HCT116 (cell line): ENCODE data around the gene FLT3. TPM values are rescaled to one million over a fixed set of nuclear protein-coding genes. Genes with fewer than 3 reads are reported as not detected.

Experiments
- ATAC-seq: fragments of 200-7000 bp; cut with Tn5 transposase; 2 replicates; pipeline ENCODE4 v1.9.1; 2020; ENCODE audit warnings: mild to moderate bottlenecking, moderate library complexity
- BruUV-seq: library from RNA; stranded (reverse); fragments of 400-500 nt; replicated peaks from 2 replicates; lab custom pipeline; 2021; lab: Mats Ljungman, UMichigan
- CTCF ChIA-PET: fragments of 300-600 bp; sonication (Branson Sonifier 250); formaldehyde crosslinking; loops from one replicate; lab custom pipeline; 2021; ENCODE audit warnings: antibody characterized with exemption; lab: Charles Lee
- POLR2A ChIA-PET: fragments of 300-600, 350-600 bp; sonication (Branson Sonifier 250); formaldehyde crosslinking; loops from one replicate; lab custom pipeline; 2021; ENCODE audit warnings: antibody characterized with exemption; lab: Charles Lee
- RAD21 ChIA-PET, 2 experiments: fragments of 300-600 bp; sonication (Branson Sonifier 250); formaldehyde crosslinking; loops; one replicate each; lab custom pipeline; 2023; ENCODE audit warnings: low total read pairs in 2 of 2; ENCODE audit not compliant: uncharacterized antibody in 2 of 2, unreplicated experiment in 2 of 2, low non-redundant PET in 1 of 2; lab: Charles Lee
- DNase-seq: peaks from one replicate; pipeline ENCODE4 v3.0.0-alpha.2; 2010; ENCODE audit warnings: low read depth, low spot score
- H2AFZ ChIP-seq: fragments of 200-600 bp; shearing (Covaris generic), sonication (generic); 2 replicates; pipeline ENCODE4 v1.6.1; 2017; ENCODE audit warnings: low read depth, mixed run types, mixed read lengths, antibody characterized with exemption, low read length; ENCODE audit not compliant: poor library complexity, severe bottlenecking
- H3K27ac ChIP-seq: 2 replicates; pipeline ENCODE4 v1.5.1; 2012; ENCODE audit warnings: low read depth, low read length
- H3K27me3 ChIP-seq: fragments of 200-600 bp; sonication (generic); 2 replicates; pipeline ENCODE4 v1.6.1; 2016; ENCODE audit warnings: mixed run types, low read length, mixed read lengths; ENCODE audit not compliant: insufficient read depth
- H3K36me3 ChIP-seq, 2 experiments: fragments of 200-500 bp in 1 of 2; fragments of 200-600 bp in 1 of 2; sonication (Bioruptor generic) in 1 of 2; sonication (generic) in 1 of 2; 2 replicates each; pipeline versions ENCODE4 v1.5.1 to v1.6.1; 2014 to 2016; ENCODE audit warnings: low read length in 2 of 2, inconsistent platforms in 1 of 2, mixed read lengths in 1 of 2, mixed run types in 1 of 2; ENCODE audit not compliant: insufficient read depth in 2 of 2, control insufficient read depth in 1 of 2
- H3K4me1 ChIP-seq, 2 experiments: fragments of 200-600 bp in 1 of 2; sonication (generic) in 1 of 2; 2 replicates each; pipeline versions ENCODE4 v1.5.1 to v1.6.1; 2012 to 2017; ENCODE audit warnings: low read length in 2 of 2, inconsistent platforms in 1 of 2, mild to moderate bottlenecking in 1 of 2, mixed read lengths in 1 of 2, mixed run types in 1 of 2, moderate library complexity in 1 of 2; ENCODE audit not compliant: insufficient read depth in 2 of 2, control insufficient read depth in 1 of 2
- H3K4me2 ChIP-seq: fragments of 200-600 bp; sonication (generic); 2 replicates; pipeline ENCODE4 v1.6.1; 2017; ENCODE audit warnings: mixed run types, low read length, mixed read lengths
- H3K4me3 ChIP-seq, 2 experiments: fragments of 200-600 bp in 1 of 2; sonication (generic) in 1 of 2; replicated peaks in 1 of 2; 2 replicates each; pipeline ENCODE4 v1.5.1; 2011 to 2016; ENCODE audit warnings: low read length in 2 of 2, control low read depth in 1 of 2, low read depth in 1 of 2, mild to moderate bottlenecking in 1 of 2, mixed read lengths in 1 of 2, mixed run types in 1 of 2
- H3K79me2 ChIP-seq: fragments of 200-600 bp; sonication (generic); 2 replicates; pipeline ENCODE4 v1.6.1; 2017; ENCODE audit warnings: mild to moderate bottlenecking, mixed run types, low read length, moderate library complexity, mixed read lengths; ENCODE audit not compliant: insufficient read depth
- H3K9ac ChIP-seq: fragments of 200-600 bp; sonication (generic); 2 replicates; pipeline ENCODE4 v1.6.1; 2016; ENCODE audit warnings: low read length, mixed read lengths
- H3K9me2 ChIP-seq: fragments of 200-600 bp; sonication (generic), shearing (Covaris generic); 2 replicates; pipeline ENCODE4 v1.6.1; 2017; ENCODE audit warnings: mixed run types, mild to moderate bottlenecking, moderate library complexity; ENCODE audit not compliant: insufficient read depth
- H3K9me3 ChIP-seq, 2 experiments: fragments of 200-500 bp in 1 of 2; fragments of 200-600 bp in 1 of 2; sonication (Bioruptor generic) in 1 of 2; sonication (generic) in 1 of 2; 2 replicates each; pipeline ENCODE4 v1.6.1; 2014 to 2017; ENCODE audit warnings: low read length in 2 of 2, mixed read lengths in 2 of 2, inconsistent platforms in 1 of 2, low read depth in 1 of 2, mild to moderate bottlenecking in 1 of 2, mixed run types in 1 of 2, moderate library complexity in 1 of 2; ENCODE audit not compliant: control insufficient read depth in 1 of 2, insufficient read depth in 1 of 2
- H4K20me1 ChIP-seq: fragments of 200-600 bp; sonication (generic), shearing (Covaris generic); 2 replicates; pipeline ENCODE4 v1.6.1; 2017; ENCODE audit warnings: mixed run types, mild to moderate bottlenecking, moderate library complexity; ENCODE audit not compliant: insufficient read depth
- CBX3 ChIP-seq: IDR thresholded peaks from 2 replicates; pipeline ENCODE4 v1.6.1; 2012; ENCODE audit warnings: low read depth
- ELF1 ChIP-seq: IDR thresholded peaks from 2 replicates; pipeline ENCODE4 v1.6.1; 2012; ENCODE audit warnings: low read depth, borderline replicate concordance
- EZH2phosphoT487 ChIP-seq: fragments of 200-600 bp; IDR thresholded peaks from 2 replicates; pipeline ENCODE4 v1.6.1; 2018; ENCODE audit warnings: antibody characterized with exemption, borderline replicate concordance
- ZNF274 ChIP-seq: fragments of 200-500 bp; sonication (Bioruptor generic); IDR thresholded peaks from 2 replicates; pipeline ENCODE4 v1.6.1; 2014; ENCODE audit warnings: mild to moderate bottlenecking, low read depth, low read length, inconsistent platforms
- intact Hi-C: fragments of 100-400 bp; cut with micrococcal nuclease; formaldehyde crosslinking; loops from 2 replicates; pipeline ENCODE4 v1.10.0; 2022
- total RNA-seq: library from RNA; stranded (reverse); gene quantifications from one replicate; pipeline ENCODE4 v1.2.1, GENCODE V29; 2021; ENCODE audit not compliant: unreplicated experiment
- TF ChIP-seq, protein P1 (sequence below): IDR thresholded peaks from 2 replicates; pipeline ENCODE4 v1.6.1; 2012; ENCODE audit warnings: low read depth
- TF ChIP-seq, protein P2 (sequence below): IDR thresholded peaks from 2 replicates; pipeline ENCODE4 v1.6.1; 2012
- TF ChIP-seq, protein P3 (sequence below): IDR thresholded peaks from 2 replicates; pipeline ENCODE4 v1.6.1; 2011; ENCODE audit warnings: mild to moderate bottlenecking, low read length, moderate library complexity; ENCODE audit not compliant: insufficient replicate concordance; ENCODE audit errors: extremely low read depth
- TF ChIP-seq, protein P4 (sequence below): IDR thresholded peaks from 2 replicates; pipeline ENCODE4 v1.6.1; 2012

FLT3 gene
- total RNA-seq, 1 experiment from 2014 or later = 0.17 TPM

DNA sequence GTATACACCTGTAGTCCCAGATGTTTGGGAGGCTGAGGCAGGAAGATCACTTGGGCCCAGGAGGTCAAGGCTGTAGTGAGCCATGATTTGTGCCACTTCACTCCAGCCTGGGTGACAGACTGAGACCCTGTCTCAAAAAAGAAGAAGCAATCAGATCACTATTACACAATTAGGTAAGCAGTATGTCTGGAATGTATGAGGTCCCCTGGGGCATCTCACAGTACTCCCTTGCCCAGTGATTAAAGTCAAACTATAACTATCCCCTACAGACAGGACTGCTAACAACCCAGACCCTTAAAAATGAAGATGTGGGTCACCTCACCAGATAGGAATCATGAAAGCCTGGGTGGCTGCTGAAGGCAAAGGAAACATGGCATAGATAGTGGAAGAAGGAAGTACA is 28.6 kb upstream of the FLT3 start:
- no peak overlapping the region for H3K27ac ChIP-seq
- POLR2A ChIA-PET = no interaction called here
- H3K27me3 ChIP-seq = no peaks in the 10 kb centered on the region
- H3K79me2 ChIP-seq = no peaks in the 10 kb centered on the region
- BruUV-seq = no TSS peak
- no peaks in the 10 kb centered on the region for H4K20me1 ChIP-seq
- no peaks in the 10 kb centered on the region for H3K9me2 ChIP-seq
- intact Hi-C loops = no loop called here
- no peaks in the 10 kb centered on the region for H3K9me3 ChIP-seq
- no peak for DNase-seq
- TF ChIP-seq ELF1 (no peak), EZH2phosphoT487 (no peak)
- TF ChIP-seq, protein P1, sequence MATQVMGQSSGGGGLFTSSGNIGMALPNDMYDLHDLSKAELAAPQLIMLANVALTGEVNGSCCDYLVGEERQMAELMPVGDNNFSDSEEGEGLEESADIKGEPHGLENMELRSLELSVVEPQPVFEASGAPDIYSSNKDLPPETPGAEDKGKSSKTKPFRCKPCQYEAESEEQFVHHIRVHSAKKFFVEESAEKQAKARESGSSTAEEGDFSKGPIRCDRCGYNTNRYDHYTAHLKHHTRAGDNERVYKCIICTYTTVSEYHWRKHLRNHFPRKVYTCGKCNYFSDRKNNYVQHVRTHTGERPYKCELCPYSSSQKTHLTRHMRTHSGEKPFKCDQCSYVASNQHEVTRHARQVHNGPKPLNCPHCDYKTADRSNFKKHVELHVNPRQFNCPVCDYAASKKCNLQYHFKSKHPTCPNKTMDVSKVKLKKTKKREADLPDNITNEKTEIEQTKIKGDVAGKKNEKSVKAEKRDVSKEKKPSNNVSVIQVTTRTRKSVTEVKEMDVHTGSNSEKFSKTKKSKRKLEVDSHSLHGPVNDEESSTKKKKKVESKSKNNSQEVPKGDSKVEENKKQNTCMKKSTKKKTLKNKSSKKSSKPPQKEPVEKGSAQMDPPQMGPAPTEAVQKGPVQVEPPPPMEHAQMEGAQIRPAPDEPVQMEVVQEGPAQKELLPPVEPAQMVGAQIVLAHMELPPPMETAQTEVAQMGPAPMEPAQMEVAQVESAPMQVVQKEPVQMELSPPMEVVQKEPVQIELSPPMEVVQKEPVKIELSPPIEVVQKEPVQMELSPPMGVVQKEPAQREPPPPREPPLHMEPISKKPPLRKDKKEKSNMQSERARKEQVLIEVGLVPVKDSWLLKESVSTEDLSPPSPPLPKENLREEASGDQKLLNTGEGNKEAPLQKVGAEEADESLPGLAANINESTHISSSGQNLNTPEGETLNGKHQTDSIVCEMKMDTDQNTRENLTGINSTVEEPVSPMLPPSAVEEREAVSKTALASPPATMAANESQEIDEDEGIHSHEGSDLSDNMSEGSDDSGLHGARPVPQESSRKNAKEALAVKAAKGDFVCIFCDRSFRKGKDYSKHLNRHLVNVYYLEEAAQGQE = no peak
- TF ChIP-seq, all 23 proteins: peak for 0
- RAD21 ChIA-PET = no interaction called here
- H3K4me3 ChIP-seq = no peak overlapping the region
- H3K4me1 ChIP-seq = peaks cover 8 to 13% of the 10 kb centered on the region in 2 experiments
- no peak for ATAC-seq
- CTCF ChIA-PET = no interaction called here
- no peak overlapping the region for H2AFZ ChIP-seq
- no peaks in the 10 kb centered on the region for H3K36me3 ChIP-seq
- no peak overlapping the region for H3K9ac ChIP-seq
- H3K4me2 ChIP-seq = no peak overlapping the region

DNA sequence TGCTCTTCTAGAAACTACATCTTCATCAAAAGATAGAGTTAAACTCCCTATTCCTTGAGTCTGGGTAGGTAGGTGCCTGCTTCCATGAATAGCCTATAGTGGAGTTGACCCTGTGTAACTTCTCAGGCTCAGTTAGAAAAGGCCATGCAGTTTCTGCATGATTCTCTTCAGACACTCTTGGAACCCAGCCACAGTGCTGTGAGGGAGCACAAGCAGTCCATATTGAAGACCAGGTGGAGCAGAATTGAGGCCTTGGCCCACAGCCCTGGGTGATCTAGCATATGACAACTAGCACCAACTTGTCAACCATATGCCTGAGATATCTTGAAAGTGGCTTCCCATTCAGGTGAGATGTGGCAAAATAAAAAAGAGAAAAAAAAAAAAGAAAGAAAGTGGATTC is 27.7 kb upstream of the FLT3 start:
- Histone ChIP-seq H3K27me3 (no peaks in the 10 kb centered on the region), H3K9ac (no peak overlapping the region), H3K4me3 (no peak overlapping the region), H3K9me3 (no peaks in the 10 kb centered on the region), H3K79me2 (no peaks in the 10 kb centered on the region), H3K4me2 (no peak overlapping the region), H3K36me3 (no peaks in the 10 kb centered on the region), H2AFZ (no peak overlapping the region), H3K27ac (no peak overlapping the region), H3K9me2 (no peaks in the 10 kb centered on the region), H3K4me1 (peaks cover 8 to 13% of the 10 kb centered on the region in 2 experiments), H4K20me1 (no peaks in the 10 kb centered on the region)
- CTCF ChIA-PET = no interaction called here
- TF ChIP-seq, protein P2, sequence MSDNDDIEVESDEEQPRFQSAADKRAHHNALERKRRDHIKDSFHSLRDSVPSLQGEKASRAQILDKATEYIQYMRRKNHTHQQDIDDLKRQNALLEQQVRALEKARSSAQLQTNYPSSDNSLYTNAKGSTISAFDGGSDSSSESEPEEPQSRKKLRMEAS = no peak
- TF ChIP-seq, protein P3, sequence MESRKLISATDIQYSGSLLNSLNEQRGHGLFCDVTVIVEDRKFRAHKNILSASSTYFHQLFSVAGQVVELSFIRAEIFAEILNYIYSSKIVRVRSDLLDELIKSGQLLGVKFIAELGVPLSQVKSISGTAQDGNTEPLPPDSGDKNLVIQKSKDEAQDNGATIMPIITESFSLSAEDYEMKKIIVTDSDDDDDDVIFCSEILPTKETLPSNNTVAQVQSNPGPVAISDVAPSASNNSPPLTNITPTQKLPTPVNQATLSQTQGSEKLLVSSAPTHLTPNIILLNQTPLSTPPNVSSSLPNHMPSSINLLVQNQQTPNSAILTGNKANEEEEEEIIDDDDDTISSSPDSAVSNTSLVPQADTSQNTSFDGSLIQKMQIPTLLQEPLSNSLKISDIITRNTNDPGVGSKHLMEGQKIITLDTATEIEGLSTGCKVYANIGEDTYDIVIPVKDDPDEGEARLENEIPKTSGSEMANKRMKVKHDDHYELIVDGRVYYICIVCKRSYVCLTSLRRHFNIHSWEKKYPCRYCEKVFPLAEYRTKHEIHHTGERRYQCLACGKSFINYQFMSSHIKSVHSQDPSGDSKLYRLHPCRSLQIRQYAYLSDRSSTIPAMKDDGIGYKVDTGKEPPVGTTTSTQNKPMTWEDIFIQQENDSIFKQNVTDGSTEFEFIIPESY = no peak
- TF ChIP-seq, protein P1 = no peak
- no peak for TF ChIP-seq CBX3
- TF ChIP-seq, protein P4, sequence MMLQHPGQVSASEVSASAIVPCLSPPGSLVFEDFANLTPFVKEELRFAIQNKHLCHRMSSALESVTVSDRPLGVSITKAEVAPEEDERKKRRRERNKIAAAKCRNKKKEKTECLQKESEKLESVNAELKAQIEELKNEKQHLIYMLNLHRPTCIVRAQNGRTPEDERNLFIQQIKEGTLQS = no peak
- TF ChIP-seq ZNF274 = no peak
- intact Hi-C loops = no loop called here
- DNase-seq = no peak
- POLR2A ChIA-PET = no interaction called here
- RAD21 ChIA-PET = no interaction called here
- no peak for ATAC-seq
- no TSS peak for BruUV-seq
